Epithelial cell of proximal tubule (primary cell): ENCODE data around the gene CNTN5. TPM values are rescaled to one million over a fixed set of nuclear protein-coding genes. Genes with fewer than 3 reads are reported as not detected.

Source experiments
- DNase-seq: peaks from one replicate; pipeline ENCODE4 v3.0.0-alpha.2; 2011; ENCODE audit warnings: low read depth
- H3K4me3 ChIP-seq: 2 replicates; pipeline ENCODE4 v1.5.1; 2011; ENCODE audit warnings: low read depth, mild to moderate bottlenecking, low read length
- total RNA-seq: library from RNA; depleted of rRNA; stranded (reverse); fragments of >200 nt; gene quantifications from 2 replicates; pipeline ENCODE4 v1.2.3, GENCODE V29; 2015
- TF ChIP-seq, protein P1 (sequence below): conservative IDR thresholded peaks from 2 replicates; pipeline ENCODE4 v1.5.1; 2012; ENCODE audit warnings: low read depth, mild to moderate bottlenecking, low read length

The CNTN5 gene
- total RNA-seq, 1 donor from 2014 or later, result not detected

GRCh38 chr11:100396266-100396665, 1375.5 kb downstream of the CNTN5 start:
- TF ChIP-seq, protein P1, sequence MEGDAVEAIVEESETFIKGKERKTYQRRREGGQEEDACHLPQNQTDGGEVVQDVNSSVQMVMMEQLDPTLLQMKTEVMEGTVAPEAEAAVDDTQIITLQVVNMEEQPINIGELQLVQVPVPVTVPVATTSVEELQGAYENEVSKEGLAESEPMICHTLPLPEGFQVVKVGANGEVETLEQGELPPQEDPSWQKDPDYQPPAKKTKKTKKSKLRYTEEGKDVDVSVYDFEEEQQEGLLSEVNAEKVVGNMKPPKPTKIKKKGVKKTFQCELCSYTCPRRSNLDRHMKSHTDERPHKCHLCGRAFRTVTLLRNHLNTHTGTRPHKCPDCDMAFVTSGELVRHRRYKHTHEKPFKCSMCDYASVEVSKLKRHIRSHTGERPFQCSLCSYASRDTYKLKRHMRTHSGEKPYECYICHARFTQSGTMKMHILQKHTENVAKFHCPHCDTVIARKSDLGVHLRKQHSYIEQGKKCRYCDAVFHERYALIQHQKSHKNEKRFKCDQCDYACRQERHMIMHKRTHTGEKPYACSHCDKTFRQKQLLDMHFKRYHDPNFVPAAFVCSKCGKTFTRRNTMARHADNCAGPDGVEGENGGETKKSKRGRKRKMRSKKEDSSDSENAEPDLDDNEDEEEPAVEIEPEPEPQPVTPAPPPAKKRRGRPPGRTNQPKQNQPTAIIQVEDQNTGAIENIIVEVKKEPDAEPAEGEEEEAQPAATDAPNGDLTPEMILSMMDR, result no peak
- no peak overlapping the region for H3K4me3 ChIP-seq
- no peak for DNase-seq

- no peak overlapping the region for H3K4me3 ChIP-seq
- DNase-seq, result peak; percentile 54
- TF ChIP-seq, protein P1, result no peak
Measured at GRCh38 chr11:100397401-100397800, 1376.7 kb downstream of the CNTN5 start.

DNA sequence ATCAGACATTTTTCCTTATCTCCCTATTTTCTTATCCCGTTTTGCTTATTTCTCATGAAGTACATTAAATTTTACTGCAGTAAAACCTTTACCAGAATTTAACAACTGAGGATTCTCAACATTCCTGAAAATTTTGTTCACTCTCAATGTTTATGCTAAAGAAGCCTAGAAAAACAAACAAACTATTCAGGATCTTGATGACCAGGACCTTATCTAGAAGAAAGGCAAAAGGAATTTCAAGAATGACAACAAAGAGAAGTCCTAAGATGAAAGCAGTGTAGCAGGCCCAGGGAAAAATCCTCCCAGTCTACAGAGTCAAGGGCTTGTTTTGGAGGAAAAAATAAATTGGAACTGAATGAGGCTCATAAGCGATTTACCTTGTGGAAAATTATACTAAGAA, 1383.1 kb downstream of the CNTN5 start:
- TF ChIP-seq, protein P1, result no peak
- no peak for DNase-seq
- no peak overlapping the region for H3K4me3 ChIP-seq

DNA sequence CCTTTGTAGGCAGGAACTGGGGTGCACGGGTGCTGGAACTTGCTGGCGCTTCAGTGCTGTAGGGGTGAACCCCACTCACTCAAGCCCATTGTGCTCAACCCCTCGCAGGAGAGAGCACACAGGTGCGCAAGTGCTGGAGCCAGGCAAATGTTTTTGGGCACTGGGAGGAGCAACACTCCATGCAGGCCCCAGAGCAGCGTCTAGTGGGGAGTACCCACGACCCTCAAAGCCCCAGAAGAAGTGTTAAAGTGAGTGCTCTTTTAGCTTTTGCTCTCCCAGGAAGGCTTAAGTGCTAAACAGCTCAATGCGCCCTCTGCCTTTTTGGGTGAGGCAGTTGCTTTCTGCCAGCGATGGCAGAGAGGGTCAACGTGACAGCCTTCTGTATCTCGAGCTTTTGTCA, 1384.2 kb downstream of the CNTN5 start:
- no peak for DNase-seq
- no peak overlapping the region for H3K4me3 ChIP-seq
- TF ChIP-seq, protein P1, result no peak
